HG02973 (cell line): ENCODE measurements around the gene CENPO.
"Not testable (repeated sequence)": the region's sequence is repeated elsewhere in the genome, so short reads cannot be mapped to it uniquely, and the experiment has no call there.

Experiments
- ATAC-seq: cut with Tn5 transposase; IDR thresholded peaks from one replicate; pipeline ENCODE4 v1.9.1; 2021; ENCODE audit warnings: moderate library complexity; ENCODE audit not compliant: unreplicated experiment

Gene CENPO

GRCh38 chr2:24787532-24787931 lies 5.7 kb upstream of the CENPO start:
- ATAC-seq = no peak

DNA sequence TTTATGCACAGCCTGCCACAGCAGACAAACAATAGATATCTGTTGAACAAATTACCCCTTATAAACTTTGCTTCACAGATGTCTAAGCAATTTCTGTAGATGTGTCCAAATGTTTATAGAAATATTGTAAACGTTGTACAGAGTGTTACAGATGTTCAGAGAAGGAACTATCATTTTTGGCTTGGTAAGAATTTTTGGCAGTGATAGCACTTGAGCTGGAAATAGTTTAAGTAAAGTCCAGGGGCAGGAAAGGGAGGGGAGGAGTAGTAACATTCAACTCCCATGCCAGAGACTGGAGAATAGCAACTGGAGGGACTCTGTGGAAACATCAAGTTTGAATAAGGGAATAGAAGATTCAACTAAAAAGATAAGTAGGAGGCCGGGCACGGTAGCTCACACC lies 4.4 kb upstream of the CENPO start:
- no peak for ATAC-seq

DNA sequence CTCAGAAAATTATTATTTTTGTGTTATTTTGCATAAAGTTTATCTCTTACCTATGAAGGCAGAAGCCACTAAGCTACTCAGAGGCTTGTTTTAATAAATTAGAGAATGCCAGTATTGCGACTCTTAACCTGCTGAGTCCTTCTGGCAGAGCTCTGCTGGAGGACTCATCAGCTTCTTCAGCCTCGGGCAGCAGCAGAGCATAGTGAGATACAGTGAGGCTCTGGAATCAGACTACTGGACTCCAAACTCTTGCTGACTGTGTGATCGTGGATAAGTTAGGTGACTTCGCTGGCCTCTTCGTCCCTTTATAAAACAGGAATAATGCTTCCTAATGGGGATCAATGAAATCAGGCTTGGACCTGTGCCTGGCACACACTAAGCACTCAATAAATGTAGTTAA lies 1.8 kb upstream of the CENPO start:
- ATAC-seq = no peak

GRCh38 chr2:24792542-24792873 lies 717 bp upstream of the CENPO start:
- ATAC-seq = no peak

DNA sequence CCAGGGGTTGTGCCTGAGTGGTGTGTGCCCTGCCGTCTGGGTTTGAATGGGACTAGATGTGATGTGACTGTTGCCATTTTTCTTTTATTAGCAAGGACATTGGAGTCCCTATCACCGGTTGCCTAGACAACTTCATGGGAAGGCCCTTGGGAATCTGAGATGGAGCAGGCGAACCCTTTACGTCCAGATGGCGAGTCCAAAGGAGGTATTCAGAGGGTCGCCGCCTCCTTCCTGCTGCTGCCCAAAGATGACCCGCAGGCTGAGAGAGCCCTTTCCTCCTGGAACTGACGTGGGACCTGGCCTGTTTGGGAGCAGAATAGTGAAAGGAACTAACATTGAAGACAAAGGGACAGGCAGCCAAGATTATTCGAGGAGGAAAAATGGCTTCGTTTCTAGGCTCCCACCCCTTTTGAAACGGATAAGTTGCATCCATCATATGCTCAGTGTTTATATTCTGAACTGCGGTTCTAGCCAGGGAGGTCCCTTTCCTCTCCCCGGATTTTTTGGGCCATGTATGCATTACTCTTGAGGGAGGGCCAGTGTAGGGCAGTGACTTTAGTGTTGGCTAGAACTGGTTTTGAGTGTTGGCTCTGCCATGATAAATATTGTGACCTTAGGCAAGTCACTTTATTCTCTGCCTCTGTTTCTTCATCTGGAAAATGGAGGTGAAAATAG lies 673 bp downstream of the CENPO start:
- no peak for ATAC-seq

DNA sequence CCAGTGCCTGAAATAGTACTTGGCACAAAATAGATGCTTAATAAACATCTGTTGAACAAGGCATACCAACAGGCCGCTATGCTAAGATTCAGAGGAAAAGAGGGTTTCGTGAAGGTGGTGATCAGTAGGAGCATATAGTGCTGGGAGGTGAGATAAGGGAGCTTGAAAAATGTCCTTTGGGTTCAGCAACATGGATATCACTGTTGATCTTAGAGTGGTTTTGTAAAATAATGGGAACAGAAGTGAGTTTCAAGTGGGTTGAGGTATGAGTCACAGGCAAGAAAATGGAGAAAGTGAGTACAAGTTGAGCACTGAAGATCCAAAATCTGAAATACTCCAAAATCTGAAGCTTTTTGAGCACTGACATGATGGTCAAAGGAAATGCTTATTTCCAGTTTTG lies 4.4 kb downstream of the CENPO start:
- no peak for ATAC-seq

DNA sequence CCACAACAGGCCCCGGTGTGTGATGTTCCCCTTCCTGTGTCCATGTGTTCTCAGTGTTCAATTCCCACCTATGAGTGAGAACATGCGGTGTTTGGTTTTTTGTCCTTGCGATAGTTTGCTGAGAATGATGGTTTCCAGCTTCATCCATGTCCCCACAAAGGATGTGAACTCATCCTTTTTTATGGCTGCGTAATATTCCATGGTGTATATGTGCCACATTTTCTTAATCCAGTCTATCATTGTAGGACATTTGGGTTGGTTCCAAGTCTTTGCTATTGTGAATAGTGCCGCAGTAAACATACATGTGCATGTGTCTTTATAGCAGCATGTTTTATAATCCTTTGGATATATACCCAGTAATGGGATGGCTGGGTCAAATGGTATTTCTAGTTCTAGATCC lies 7.3 kb downstream of the CENPO start:
- not testable (repeated sequence) for ATAC-seq

GRCh38 chr2:24805811-24806660 lies 12.8 kb downstream of the CENPO start:
- not testable (repeated sequence) for ATAC-seq

GRCh38 chr2:24806661-24807036 lies 13.4 kb downstream of the CENPO start:
- no peak for ATAC-seq

DNA sequence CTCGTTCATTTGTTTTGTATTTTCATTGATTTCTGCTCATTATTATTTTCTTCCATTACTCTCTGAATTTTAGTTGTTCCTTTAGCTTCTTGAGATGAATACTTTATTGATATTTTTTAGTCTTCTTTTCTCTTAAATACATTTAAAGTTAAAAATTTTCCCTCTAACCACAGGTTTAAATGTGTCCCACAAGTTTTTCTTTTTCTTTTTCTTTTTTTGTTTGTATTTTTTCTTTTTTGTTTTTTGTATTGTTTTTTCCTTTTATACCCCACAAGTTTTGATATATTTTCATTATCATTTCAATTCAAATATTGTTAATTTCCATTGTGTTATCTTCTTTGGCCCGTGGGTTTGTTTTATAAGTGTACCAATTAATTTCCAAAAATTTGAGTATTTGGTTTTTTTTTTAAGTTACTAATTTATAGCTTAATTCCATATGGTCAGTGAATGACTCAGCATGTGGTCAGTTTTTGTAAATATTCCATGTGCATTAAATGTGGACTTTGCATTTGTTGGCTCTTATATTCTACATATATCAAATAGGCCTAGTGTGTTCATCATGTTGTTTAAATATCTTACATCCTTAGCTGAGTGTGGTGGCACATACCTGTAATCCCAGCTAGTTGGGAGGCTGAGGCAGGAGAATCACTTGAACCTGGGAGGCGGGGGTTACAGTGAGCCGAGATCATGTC lies 16.2 kb downstream of the CENPO start:
- no peak for ATAC-seq

GRCh38 chr2:24813691-24814137 lies 20.5 kb downstream of the CENPO start:
- no peak for ATAC-seq

DNA sequence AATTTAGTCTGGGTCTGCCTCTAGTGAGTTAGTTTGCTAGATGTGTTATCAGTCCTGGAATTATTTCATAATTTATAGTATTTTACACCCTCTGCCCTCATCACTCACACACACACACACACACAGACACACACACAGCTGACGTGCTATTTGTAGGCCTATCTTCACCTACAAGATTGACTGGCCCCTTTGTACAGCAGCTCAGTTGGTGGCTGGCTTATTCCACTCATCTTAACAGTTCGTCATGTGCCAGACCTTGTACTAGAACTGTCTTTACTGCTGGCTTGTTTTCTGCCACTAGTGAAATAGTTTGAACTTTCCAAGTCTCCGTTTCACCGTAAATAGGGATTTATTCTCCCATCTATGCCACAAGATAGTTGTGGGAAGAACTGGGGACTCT lies 21.3 kb downstream of the CENPO start:
- ATAC-seq = no peak

DNA sequence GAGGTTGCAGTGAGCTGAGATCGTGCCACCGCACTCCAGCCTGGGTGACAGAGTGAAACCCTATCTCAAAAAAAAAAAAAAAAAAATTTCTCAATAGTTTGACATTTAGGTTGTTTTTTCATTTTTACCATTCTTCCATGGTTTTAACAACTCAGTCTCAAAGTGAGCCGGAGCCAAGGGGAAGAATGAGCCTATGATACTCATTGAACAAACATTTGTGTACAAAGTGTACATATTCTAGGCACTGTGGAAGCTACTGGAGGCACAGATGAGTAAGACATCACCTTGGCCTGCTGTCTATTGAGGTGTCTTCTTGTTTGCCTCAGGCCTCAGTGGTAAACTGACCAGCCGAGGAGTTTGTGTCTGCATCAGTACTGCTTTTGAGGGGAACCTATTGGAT lies 21.9 kb downstream of the CENPO start:
- no peak for ATAC-seq

DNA sequence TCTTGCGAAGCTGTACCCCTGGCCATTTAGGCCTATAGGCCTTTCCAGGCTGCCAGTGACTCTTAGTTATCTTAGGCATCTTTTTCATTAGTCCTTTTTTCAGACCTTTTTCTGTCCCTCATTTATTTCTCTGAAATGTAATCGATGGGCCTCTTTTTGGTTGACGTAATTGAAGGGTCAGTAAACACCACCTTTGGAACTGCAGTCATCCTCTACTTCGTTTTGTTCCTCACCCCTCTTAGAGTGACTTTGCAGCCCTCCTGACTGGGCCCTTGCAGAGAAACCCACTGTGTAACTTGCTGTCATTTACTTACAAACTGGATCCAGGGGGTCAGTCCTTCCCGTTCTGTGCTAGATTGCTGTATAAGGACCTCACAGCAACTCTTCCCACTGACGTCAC lies 23.2 kb downstream of the CENPO start:
- ATAC-seq = no peak

GRCh38 chr2:24816884-24817283 lies 23.7 kb downstream of the CENPO start:
- ATAC-seq = no peak

GRCh38 chr2:24818721-24819167 lies 25.5 kb downstream of the CENPO start:
- no peak for ATAC-seq

- no peak for ATAC-seq
These were observed 26.4 kb downstream of the CENPO start for GRCh38 chr2:24819442-24820174.

GRCh38 chr2:24820175-24820513 lies 26.9 kb downstream of the CENPO start:
- no peak for ATAC-seq

DNA sequence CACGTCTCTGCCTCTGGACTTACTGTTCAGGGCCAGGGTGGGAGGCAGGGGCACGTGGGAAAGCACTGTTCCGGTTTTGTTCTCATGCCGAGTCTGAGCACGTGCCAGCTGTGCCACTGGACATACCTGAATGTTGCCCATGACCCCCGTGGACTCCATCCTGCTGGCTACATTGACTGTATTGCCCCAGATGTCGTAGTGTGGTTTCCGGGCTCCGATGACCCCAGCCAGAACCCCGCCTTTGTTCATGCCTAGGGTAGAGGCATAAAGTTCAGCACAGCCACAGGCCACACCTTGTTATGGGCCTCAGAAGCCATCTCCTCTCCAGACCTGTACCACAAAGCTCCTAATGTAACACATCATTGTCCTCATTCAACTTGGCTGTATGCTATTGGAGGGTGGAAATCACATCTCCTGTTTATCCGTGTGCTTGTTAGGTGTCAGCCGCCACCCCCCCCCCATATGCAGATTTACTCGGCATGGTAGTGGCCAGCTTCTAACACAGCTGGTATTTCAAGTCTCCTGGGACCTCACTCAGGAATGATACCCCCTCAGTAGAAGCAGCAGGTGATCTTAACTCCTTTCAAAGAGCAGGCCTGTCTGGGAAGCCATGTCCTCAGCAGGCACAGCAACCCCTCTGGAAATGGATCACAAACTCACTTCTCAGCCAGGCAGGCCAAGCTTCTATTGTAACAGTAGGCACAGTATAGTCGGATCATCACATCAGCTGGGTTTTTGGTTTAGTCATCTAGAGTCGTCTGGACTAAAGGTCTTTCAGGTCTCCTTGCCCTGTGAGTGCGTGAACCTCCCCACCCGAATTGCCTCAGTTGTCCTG lies 27.6 kb downstream of the CENPO start:
- ATAC-seq = no peak

DNA sequence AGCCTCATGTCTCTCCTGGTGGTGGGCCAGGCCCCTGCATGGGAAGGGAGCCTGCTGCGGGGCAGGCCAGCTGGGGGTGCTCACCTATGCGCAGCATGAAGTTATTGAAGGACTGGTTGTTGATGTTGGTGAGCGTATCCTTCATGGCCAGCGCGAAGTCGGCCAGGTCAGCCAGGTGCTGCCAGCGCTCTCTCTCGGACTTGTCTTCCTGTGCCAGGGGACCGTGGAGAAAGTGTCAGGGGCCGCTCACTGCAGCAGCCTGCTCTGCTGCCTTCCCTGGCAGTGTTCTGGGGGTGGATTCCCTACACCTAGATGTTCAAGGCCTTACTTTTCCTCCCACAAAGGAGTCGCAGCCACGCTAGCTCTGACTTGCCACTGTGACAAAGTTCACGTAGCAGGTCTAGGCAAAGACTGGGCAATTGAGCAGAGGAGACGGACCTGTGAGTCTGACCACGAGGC lies 28.2 kb downstream of the CENPO start:
- ATAC-seq = no peak
